Limb (tissue), 2 donors: ENCODE results near the gene EXOC4.

Experiments used
- DNase-seq, 2 donors: peaks; one replicate each; pipeline ENCODE4 v3.0.0-alpha.2; 2016; ENCODE audit errors: extremely low spot score in 2 of 2

EXOC4 gene

DNA sequence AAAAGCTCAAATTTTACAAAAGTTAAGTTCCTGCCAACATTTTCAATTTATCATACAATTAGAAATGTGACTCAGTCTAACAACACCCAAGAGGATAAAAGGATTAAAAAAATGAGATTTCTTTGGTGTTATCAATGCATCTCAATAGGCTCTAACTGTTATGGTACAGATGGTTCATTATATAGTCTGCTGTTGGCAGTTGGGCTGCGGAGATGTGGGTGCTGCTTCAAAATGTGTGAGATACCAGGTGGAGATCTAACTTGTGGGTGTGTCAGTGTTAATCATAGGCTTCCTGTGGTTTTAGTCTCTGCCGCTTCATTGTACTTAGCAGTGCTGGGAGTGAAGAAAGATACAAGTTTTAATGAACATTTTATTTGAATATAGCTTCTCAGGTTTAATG is 231.2 kb downstream of the EXOC4 start:
- no peak for DNase-seq

GRCh38 chr7:133489906-133490305 is 237.0 kb downstream of the EXOC4 start:
- no peak for DNase-seq

- DNase-seq: no peak
Observed at GRCh38 chr7:133491201-133491691, 238.4 kb downstream of the EXOC4 start.

DNA sequence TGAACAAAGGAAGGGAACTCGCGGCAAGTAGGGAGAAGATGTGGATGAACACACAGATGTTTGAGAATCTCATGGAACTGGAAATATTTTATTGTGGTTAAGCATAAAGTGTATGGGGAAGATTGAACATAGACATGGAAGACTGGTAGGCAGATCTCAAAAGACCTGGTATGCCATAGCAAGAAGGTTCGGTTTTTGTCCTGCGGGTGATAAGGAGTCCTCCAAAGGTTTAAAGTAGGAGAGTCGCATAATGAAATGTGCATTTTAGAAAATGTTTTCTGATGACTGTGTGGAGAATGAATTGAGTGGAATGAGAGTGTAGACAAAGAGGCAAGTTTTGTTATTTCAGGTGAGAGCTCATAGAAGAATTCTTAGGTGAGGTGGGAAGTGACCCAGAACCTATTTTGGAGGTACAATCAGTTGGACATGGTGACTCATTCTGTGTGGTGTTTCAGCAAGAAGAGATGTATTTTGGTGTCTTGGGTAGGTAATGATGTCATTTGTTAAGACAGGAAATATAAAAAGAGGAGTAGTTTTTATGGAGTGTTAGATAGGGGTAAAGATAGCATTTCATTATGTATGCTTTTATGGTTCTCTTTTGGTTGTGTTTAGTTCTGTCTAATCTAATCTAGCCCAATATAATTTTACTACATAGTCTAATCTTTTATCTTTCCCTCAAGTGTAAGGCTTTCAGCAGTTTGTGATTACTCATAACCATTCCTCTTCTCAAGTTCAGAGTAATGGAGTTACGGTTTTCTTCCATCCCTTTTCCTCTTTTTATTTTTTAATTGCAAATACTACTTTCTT is 239.2 kb downstream of the EXOC4 start:
- no peak for DNase-seq

- DNase-seq: no peak
Observed at GRCh38 chr7:133497061-133497460, 244.2 kb downstream of the EXOC4 start.

- no peak for DNase-seq
Observed at GRCh38 chr7:133501771-133502170, 248.9 kb downstream of the EXOC4 start.

GRCh38 chr7:133502498-133502897 is 249.6 kb downstream of the EXOC4 start:
- no peak for DNase-seq

DNA sequence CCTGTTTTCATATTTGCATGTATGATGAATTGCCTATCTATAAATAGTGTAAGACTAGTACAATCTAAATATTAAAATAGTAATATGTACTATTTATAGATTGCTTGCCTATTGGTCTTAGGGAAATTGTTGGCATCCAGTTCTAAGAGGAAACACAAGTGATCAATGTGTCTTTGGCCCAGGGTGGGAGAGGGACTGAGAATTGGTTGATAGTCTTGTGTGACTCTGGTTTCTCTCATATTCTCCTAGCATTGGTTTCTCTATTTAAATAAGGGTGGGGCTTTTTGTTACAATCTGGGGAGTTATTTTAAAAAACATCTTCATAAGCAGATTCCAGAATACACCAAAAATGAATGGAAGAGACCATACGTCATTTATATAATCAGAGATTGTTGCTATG is 250.1 kb downstream of the EXOC4 start:
- no peak for DNase-seq

DNA sequence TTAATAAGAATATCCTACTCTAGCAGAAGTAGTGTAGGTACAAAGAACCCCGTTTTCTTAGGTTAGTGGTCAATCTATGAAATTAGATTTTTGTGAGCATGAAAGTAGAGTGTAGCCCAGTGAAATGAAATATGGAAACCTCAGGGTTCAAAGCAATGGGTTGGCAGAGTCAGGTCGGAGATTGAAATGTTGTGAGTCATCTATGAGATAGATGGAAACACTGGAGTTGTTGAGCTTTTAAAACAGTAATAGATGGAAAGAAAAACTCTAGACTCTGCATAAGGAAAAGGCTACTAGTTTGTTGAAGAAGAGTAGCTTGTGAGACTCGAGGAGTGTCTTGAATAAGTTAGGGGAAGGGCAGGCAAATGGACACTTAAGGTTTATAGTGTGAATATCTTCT is 251.9 kb downstream of the EXOC4 start:
- no peak for DNase-seq

DNA sequence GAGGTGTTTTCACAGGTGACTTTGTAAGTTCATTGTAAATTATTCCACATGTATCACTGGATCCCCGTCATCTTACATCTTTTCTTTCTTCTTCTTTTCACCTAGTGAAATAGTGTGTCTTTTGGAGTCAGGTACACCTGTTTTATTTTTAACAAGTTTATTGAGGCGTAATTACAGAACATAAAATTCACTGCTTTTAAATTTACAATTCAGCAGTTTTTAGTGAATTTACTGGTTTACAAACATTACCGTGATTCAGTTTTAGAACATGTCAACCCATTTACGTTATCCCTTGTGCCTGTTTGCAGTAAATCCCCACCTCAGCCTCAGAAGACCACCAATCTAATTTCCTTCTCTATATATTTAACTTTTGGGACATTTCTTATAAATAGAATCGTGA is 256.9 kb downstream of the EXOC4 start:
- DNase-seq: no peak

GRCh38 chr7:133510326-133511055 is 257.6 kb downstream of the EXOC4 start:
- DNase-seq: no peak

DNA sequence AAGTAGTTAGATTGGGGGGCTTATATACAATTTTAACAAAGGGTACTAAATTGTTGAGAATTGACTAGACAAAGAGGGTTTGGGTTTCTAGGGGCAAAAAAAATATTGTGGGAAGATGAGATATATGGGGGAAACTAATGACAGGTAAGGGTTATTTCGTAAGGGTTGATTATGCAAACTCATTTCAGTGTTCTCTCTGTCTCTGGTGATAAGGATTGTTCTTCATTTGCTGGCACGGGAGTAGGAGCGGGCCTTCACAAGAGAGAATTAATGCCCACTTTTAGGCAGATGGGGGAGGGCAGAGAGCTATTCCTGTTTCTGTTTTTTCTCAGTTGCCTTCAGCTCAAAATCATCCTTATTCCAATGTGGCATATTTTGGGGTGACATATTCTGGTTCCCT is 258.4 kb downstream of the EXOC4 start:
- DNase-seq: no peak

DNA sequence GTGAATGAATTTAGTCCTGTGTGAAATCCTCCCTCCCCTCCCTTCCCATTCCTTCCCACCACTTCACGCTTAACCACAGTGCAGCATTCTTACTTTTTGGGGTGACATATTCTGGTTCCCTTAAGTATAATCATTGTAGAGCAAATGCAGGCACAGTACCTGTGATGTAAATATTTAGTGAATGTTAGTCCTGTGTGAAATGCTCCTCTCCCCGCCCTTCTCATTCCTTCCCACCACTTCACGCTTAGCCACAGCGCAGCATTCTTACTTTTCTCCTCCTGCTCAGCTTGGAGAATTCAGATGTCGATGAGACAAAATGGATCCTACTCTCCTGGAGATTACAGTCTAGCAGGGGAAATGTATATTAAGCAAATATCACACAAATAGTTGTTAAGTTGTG is 258.8 kb downstream of the EXOC4 start:
- DNase-seq: no peak

DNA sequence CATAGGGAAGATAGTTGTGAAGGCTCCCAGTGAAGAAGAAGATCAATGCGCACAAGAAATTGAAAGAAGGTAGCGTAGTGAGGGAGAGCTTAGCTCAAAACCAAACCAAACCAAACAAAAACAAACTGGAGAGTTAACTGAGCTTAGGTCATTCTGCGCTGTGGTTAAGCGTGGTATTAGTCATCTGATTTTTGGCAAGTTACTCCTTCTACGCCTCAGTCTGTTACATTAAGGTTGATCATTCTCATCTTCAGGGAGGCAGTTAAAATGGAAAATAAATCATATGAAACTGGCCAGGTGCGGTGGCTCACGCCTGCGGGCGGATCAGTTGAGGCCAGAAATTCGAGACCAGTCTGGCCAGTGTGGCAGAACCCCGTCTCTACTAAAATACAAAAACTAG is 259.7 kb downstream of the EXOC4 start:
- no peak for DNase-seq

GRCh38 chr7:133513608-133514007 is 260.7 kb downstream of the EXOC4 start:
- DNase-seq: no peak

DNA sequence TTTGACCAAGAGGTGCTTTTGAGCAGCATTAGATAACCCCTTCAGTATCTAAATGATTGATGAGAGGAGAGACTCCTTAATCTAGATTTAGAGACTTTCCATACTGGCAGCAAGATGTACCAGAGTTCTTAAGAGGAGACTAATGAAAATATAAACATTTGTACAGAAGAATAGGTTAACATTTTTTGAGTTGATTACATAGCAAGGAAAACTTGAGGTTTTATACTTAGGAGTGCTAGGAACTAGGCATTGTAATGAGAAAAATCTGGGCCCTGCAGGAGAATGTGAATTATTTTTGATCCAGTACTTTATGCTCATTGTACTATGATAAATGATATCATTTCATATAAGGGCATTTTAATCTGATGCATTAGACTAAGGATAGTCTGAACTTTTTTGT is 261.7 kb downstream of the EXOC4 start:
- no peak for DNase-seq

- DNase-seq: no peak
Observed at GRCh38 chr7:133517766-133518165, 264.9 kb downstream of the EXOC4 start.

DNA sequence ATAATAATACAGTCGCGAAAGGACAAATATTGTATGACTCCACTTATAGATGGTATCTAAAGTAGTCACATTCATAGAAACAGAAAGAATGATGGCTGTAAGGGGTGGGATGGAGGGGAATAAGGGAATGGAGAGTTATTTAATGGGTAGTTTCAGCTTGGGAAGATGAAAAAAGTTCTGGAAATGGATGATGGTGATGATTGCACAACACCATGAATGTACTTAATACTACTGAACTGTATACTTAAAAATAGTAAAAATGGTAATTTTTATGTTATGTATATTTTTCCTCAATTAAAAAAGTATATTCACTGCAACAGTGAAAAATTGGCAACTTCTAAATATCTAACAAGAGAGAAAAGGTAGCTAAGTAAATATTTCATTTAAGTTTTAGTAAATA is 265.8 kb downstream of the EXOC4 start:
- DNase-seq: no peak

DNA sequence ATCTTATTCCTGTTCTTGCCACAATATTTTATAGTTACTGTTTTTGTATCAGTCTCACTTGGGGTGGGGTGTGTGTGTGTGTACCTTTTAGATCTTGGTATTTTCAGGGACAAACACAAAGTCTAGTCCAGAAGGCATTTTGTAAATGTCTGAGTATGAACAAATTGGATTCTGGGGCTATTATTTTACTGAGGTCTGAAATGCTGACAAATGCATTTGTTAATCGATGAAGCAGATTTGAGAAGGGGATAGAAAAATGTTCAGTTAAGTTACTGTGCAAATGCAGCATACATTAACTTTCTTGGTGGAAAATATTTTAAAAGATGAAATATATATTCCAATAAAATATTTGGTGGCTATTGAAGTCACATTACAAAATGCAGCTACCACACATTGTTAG is 267.4 kb downstream of the EXOC4 start:
- DNase-seq: no peak

DNA sequence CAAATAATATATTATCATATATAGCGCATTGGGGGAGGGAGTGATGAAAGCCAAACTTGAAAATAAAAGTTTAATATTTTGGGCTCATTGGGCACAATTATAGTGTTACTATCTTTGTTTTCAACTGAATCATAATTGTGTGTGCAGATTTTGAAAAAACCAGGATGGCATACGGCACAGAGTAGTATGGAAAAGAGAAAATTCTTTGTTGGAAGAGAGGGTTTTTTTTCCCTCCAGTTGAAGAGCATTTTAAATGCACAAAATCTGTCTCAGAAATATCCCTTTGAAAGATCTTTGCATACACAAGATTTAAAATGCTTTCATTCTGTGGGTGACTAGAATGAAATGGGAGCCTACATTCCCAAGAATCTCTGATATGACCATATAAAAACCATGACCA is 269.6 kb downstream of the EXOC4 start:
- no peak for DNase-seq

- DNase-seq: no peak
Observed at GRCh38 chr7:133528796-133529195, 275.9 kb downstream of the EXOC4 start.

DNA sequence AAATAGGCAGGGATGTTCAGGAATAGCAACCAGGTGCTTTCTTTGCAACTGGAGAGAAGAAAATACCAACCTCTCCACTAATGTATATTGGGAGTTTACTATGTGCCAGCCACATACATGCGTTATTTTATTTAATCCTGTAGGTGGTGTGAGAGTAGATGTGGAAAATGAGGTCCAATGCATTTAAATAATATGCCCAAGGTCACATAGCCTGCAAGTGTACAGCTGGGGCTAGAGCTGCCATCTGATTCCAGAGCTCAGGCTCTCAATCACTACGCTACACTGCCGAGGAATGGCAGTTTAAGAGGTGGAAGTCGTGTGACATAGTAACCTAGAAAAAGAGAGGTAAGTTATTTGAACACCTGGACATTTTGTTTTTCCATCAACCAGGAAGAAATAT is 277.0 kb downstream of the EXOC4 start:
- DNase-seq: no peak

DNA sequence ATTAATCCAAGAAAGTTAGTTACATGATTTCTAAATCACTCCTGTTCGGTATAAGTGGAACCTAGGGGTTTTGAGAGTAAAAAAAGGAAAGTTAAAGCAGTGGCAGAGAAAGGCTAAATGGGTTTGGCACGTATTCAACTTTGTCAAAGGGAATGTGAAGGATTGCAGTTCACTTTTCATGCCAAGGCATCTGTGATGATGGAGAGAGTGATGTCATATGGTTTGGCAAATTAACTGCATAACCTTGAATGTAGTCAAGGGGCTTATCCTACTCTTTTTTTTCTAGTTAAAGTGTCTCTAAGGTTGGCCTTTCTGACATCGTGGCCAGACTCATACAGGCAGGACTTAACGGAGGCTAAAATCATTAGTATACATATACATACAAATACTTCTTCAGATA is 277.8 kb downstream of the EXOC4 start:
- DNase-seq: peak in 1 of 2 donors; percentile 70
